Measurements from ENCODE around the gene LRRC53.

The LRRC53 gene

DNA sequence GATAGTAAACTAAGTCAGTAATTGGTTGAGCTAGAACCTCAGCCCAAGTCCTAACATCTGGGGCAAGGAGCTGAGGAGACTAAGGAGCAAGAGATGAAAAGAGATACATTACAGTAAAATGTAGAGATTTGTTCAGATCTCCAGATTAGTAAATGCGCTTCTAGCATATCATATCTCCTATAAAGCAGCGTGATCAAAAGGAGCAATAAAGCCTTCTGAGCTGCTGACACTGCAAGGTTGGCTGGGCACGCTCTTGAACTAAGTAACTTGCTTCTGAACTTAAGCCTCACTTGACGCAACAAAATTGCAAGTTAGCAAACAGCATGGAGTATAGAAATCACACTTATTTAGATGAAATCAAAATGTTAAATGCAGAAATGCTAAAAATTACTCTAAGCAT is 80.9 kb downstream of the LRRC53 start:
- DNase-seq = no peak

DNA sequence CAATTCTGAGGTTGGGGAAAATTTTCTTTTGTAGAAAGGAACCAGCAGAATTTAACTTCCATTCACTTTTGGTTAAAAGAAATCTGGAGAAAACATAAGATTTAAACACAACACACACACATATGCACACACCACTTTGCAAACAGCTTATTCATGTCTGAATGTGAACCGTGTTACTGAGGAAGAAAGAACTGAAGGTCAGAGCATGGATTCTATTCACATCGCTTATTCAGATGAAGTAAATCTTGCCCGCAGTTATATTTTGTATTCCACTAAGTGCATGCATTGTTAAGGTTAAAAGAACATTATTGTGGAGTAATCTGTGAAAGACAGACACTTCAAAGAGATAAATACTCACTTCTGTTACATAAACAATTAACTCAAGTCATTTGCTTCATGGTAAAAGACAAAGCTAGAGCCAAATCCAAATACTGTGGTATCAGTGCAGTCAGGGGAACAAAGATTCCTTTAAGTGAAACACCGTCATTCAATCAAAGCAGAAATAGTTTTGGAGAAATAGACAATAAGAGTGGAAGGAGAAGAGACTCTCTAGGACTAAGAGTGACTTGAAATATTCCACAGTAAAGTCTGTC is 82.0 kb downstream of the LRRC53 start:
- no peak for DNase-seq

DNA sequence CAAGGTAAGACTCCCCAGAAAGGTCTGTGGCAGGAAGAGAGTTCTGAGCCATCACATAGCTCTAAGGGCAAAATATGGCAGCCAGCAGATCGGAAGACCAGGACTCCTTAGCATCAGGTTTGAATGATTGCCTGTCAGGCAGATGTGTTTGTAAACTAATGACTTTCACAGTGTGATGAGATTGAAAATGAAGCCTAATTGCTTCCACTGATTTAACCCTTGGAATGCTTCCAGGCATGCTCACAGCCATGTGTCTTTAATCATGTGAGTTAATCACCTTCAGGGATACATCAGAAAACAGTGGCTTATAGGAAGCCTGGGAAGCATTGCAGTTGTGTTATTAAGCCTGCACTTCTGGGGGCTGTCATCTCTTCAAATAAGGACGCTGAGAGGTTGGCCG is 82.8 kb downstream of the LRRC53 start:
- no peak for DNase-seq

DNA sequence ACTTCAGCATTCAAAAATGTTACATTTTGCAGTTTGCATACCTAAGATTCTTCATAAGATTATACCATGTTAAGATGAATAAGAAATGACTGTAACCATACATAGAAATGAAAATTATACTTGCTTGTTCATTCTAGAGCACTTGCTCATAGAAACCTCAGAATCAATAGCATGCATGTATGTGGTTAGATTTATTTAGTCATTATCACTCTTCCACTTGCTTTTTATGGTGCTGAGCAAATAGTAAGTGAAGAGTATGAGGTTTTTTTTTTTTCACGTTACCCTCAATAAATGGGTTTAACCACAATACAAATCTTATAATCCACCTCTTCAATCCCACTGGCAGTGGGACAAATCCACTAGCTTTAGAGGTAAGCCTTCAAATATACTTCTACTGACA is 84.7 kb downstream of the LRRC53 start:
- no peak for DNase-seq

DNA sequence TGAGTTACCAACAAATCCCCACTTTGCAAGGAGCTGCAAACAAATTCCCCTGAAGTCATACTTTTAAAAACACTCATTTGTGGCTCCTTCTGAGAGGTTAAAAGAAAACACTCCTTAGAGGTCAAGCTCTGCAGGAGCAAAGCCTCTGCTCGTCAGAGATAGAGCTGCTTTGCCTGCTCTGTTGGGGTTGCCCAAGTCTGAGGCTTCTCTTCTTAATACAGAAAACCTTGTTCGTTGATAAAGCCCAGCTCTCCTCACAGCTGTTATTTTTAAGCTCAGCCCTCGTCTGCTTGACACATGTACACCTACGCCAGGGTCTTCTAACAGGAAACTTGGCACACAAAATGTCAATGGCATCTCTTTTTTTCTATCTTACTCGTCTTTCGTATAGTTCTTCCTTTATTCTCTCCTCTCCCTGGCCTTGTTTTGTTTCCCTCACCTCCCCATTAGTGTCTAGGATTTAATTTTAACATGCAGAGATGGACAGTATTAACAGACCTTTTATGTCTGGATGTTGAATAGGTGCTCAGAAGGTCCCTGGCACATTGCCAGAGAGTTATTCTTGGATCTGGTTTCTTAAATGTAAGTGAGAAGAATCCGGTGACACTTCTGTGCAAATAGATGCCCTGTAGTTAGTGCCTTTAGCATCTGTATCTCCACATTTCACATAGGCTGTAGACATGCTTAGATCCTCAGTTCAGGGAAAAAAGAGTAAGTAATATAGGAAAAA is 86.0 kb downstream of the LRRC53 start:
- DNase-seq = no peak

DNA sequence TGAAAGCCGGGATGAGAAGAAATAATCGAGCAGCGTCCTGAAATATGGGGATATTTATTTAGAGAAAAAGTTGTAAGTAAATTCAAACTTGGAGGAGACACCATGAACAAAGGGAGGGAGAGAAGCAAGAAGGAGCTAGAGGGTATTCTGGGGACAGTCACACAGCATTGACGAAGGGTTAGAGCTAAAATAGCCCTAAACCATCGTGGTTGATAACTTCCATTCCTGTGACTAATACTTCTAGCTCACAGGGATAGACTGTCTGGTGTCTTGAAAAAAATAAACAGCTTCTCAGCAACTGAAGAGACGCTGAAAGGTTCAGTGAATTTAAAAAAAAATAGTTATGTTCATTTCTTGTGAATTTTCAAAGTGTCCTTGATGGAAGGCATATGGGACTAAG is 86.7 kb downstream of the LRRC53 start:
- no peak for DNase-seq

DNA sequence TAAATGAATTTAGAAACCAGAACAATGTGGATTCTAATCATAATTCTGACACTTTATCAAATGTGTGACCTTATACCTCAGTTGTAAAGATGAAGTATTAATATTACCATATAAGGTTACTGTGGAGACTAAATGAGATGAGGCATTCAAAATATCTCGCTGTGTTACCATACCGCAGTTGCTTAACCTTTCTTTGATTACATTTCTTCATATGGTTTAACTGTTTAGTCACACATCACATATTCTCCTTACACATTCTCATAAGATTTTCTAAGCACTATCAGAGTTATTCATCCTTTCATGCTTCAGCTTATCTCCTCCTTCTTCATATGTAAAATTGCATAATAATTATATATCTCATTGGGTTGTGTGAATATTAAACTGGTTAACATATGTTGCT is 88.9 kb downstream of the LRRC53 start:
- DNase-seq = no peak

DNA sequence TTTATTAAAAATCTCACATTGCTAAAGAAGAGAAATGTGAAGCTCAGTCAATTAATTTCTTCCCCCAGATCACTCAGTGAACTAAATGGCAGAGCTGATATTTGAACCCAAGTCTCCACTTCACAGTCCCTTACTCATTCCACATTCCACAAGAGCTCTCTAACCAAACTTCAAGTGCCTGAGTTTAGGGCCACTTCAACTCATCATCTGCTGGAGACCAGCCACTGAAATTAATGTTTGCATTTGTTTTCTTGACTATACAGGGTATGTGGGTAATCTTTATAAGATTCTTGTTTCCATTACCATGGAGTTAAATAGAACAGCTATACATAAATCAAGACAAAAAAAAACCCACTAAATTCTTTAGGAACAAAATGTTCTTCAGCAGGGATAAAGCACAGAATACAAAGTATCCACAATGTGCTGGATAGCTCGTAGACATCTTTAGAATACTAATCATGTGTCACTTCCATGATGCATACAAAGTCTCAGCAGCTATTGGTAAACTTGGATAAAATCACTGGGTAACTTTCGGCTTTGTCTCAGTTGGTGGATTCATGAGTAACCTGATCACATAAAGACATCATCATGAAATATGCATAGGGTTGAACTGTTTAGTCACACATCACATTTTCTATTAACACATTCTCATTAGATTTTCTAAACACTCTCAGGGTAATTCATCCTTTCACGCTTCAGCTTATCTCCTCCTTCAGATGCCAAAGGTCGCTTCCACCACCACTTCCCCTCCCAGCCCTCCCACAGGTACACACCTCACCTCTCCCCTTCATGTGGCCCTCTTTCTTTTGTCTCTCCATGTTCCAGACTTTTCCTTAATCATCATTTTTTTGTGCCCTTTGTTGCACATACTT is 89.8 kb downstream of the LRRC53 start:
- no peak for DNase-seq

DNA sequence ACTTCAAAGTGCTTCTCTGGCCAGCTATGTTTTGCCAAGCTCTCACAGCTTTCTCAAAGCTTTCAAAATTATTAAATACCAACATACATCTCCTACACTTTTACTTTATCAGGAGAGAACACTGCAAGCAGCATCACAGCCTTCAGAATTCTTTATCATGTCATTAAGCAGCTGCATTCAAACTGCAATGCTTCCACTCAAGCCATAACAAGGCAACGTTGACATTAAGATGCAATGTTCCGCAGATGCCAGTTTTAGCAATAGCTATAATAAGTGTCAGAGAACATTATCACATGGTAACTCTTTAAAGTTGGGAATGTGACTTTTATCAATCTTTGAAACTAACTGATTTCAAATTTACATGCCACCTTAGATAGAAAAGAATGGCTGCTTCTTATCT is 91.9 kb downstream of the LRRC53 start:
- DNase-seq = no peak
